GM23248 (cell line): ENCODE measurements around the gene SPOCK2. TPM values are rescaled to one million over a fixed set of nuclear protein-coding genes. Genes with fewer than 3 reads are reported as not detected.

Experiments used
- DNase-seq: peaks from one replicate; pipeline ENCODE4 v3.0.0-alpha.2; 2015
- H2AFZ ChIP-seq: fragments of 200-600 bp; sonication (generic); 2 replicates; pipeline ENCODE4 v1.6.1; 2016; ENCODE audit warnings: antibody characterized with exemption
- H3F3A ChIP-seq: fragments of 200-600 bp; sonication (generic); 2 replicates; pipeline ENCODE4 v1.6.1; 2016; ENCODE audit warnings: mild to moderate bottlenecking, antibody characterized with exemption, mixed run types; ENCODE audit not compliant: insufficient read depth
- H3K27ac ChIP-seq: fragments of 200-600 bp; sonication (generic); 2 replicates; pipeline ENCODE4 v1.5.1; 2016; ENCODE audit warnings: mild to moderate bottlenecking
- H3K27me3 ChIP-seq: fragments of 200-600 bp; sonication (generic); replicated peaks from 2 replicates; pipeline ENCODE4 v1.6.1; 2016; ENCODE audit warnings: mild to moderate bottlenecking; ENCODE audit not compliant: insufficient read depth
- H3K36me3 ChIP-seq: fragments of 200-600 bp; sonication (generic); 2 replicates; pipeline ENCODE4 v1.6.1; 2016; ENCODE audit warnings: low read depth, mild to moderate bottlenecking
- H3K4me1 ChIP-seq: fragments of 200-600 bp; sonication (generic); 2 replicates; pipeline ENCODE4 v1.6.1; 2016; ENCODE audit warnings: mild to moderate bottlenecking; ENCODE audit not compliant: insufficient read depth
- H3K4me2 ChIP-seq: fragments of 200-600 bp; sonication (generic); one replicate; pipeline ENCODE4 v1.6.1; 2016; ENCODE audit warnings: mild to moderate bottlenecking; ENCODE audit not compliant: unreplicated experiment
- H3K4me3 ChIP-seq: fragments of 200-600 bp; sonication (generic); 2 replicates; pipeline ENCODE4 v1.5.1; 2016; ENCODE audit warnings: mild to moderate bottlenecking
- H3K79me2 ChIP-seq: fragments of 200-600 bp; sonication (generic); 2 replicates; pipeline ENCODE4 v1.6.1; 2016; ENCODE audit warnings: mild to moderate bottlenecking; ENCODE audit not compliant: insufficient read depth
- H3K9ac ChIP-seq: fragments of 200-600 bp; sonication (generic); 2 replicates; pipeline ENCODE4 v1.6.1; 2016; ENCODE audit warnings: mild to moderate bottlenecking
- H3K9me2 ChIP-seq: fragments of 200-600 bp; sonication (generic); 2 replicates; pipeline ENCODE4 v1.6.1; 2016; ENCODE audit warnings: mixed run types, mild to moderate bottlenecking, moderate library complexity; ENCODE audit not compliant: insufficient read depth
- H3K9me3 ChIP-seq: fragments of 200-600 bp; sonication (generic); one replicate; pipeline ENCODE4 v1.6.1; 2017; ENCODE audit warnings: low read depth
- H4K20me1 ChIP-seq: fragments of 200-600 bp; sonication (generic); 2 replicates; pipeline ENCODE4 v1.6.0; 2016; ENCODE audit not compliant: insufficient read depth
- EZH2 ChIP-seq: fragments of 200-600 bp; sonication (generic); IDR thresholded peaks from 2 replicates; pipeline ENCODE4 v1.6.1; 2018; ENCODE audit warnings: antibody characterized with exemption, mild to moderate bottlenecking; ENCODE audit not compliant: insufficient read depth, poor library complexity, severe bottlenecking
- EZH2phosphoT487 ChIP-seq: fragments of 200-600 bp; sonication (generic); IDR thresholded peaks from 2 replicates; pipeline ENCODE4 v1.6.1; 2018; ENCODE audit warnings: antibody characterized with exemption, moderate library complexity, mild to moderate bottlenecking, low read depth; ENCODE audit not compliant: insufficient read depth
- WGBS, 2 experiments: methylation state at CpG; one replicate each; pipeline ENCODE4 v1.1.6; 2015 to 2017; ENCODE audit warnings: low lambda C conversion rate in 2 of 2, low coverage in 1 of 2; ENCODE audit errors: missing lambda C conversion rate in 2 of 2; 5-methylcytosine and 5-hydroxymethylcytosine counted together
- in situ Hi-C: fragments of 300-500 bp; cut with MboI; formaldehyde crosslinking; loops from 2 replicates; pipeline ENCODE4 v1.15.0; 2020
- polyA plus RNA-seq: library from polyadenylated mRNA; unstranded; fragments of >200 nt; fragmentation: Nextera tagmentation; extraction: Ambion mirVana; gene quantifications from 2 replicates; pipeline ENCODE4 v1.2.1, GENCODE V29; 2016
- total RNA-seq: library from RNA; depleted of rRNA; stranded (reverse); fragments of >200 nt; shearing (Covaris generic); gene quantifications from 2 replicates; pipeline ENCODE4 v1.2.3, GENCODE V29; 2014

The SPOCK2 gene
- total and polyA plus RNA-seq, 2 experiments from 2014 or later, result 0.04 TPM; not detected in 1

DNA sequence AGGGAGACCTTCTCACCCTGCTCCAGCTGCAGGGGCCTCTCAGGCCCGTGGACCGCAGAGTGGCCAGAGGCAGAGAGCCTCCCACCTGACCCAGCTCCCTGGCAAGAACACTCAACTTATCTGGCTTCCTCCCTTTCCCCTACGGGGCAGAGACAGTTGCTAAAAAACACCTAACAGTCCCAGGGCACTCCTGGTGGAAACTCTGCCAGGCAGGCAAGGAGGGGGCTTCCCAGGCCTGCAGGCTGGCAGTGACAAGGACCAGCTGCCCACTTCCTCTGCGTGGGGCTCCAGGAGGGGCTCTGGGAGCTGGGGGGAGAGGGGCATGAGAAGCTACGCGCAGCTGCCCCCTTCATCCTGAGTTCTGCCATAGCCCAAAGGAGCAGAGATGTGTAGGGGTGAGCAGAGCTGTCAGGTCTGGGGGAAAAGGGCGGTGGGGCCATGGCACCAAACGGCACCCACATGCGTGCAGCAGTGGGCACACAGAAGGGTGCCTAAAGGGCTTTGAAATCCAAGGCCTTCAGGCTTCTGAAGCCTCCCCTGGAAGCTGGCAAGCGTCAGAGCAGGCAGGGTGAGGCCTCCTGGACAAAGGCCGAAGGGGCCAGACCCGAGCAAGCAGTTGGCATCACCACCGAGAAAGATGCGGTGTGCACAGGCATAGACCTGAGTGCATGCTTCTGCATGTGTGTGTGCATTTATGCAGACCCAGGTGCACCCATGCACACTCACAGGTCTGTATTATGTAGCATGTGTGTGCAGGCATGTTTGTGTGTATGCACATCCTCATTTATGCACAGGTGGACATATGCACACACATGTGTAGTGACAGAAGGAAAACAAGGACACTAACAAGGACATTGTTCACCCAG lies 14.4 kb downstream of the SPOCK2 start:
- H4K20me1 ChIP-seq, result no peaks in the 10 kb centered on the region
- in situ Hi-C loops, result no loop called here
- no peaks in the 10 kb centered on the region for H3K36me3 ChIP-seq
- WGBS, 2 experiments, result 70% methylated on average over 12 to 14 of the region's 14 CpGs
- no peak overlapping the region for H3K4me2 ChIP-seq
- peaks cover 11% of the 10 kb centered on the region; the same call in 1 of the 2 replicates for H3K27me3 ChIP-seq
- no peak for DNase-seq
- H3K79me2 ChIP-seq, result no peaks in the 10 kb centered on the region
- no peaks in the 10 kb centered on the region for H3K9me2 ChIP-seq
- no peaks in the 10 kb centered on the region for H3F3A ChIP-seq
- H3K4me1 ChIP-seq, result no peaks in the 10 kb centered on the region
- TF ChIP-seq EZH2 (no peak), EZH2phosphoT487 (no peak)
- H3K27ac ChIP-seq, result no peak overlapping the region
- no peak overlapping the region for H2AFZ ChIP-seq
- H3K9ac ChIP-seq, result no peak overlapping the region
- H3K4me3 ChIP-seq, result no peak overlapping the region
- no peaks in the 10 kb centered on the region for H3K9me3 ChIP-seq

DNA sequence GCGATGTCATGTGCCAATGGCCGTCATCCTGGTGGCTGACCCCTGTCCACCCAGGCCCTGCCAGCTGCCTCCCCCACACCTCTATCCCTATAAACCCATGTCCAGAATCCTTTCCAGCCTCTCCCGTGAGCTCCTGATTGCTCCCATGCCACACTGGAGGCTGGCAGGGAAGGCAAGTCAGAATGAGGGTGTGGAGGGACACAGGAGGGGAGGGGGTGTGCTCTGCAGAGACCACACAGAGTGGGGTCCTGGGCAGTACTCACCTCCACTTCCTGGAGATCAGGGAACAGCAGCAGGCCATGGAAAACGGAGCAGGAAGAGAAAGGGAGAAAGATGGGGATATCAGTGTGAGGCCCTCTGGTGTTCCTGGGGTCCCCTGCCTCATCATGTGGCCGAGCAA lies 15.7 kb downstream of the SPOCK2 start:
- no peak overlapping the region for H3K27ac ChIP-seq
- in situ Hi-C loops, result no loop called here
- no peaks in the 10 kb centered on the region for H3K4me1 ChIP-seq
- TF ChIP-seq EZH2phosphoT487, result no peak
- no peak for TF ChIP-seq EZH2
- no peak overlapping the region for H3K9ac ChIP-seq
- no peaks in the 10 kb centered on the region for H3K9me2 ChIP-seq
- H3K9me3 ChIP-seq, result no peaks in the 10 kb centered on the region
- WGBS, 2 experiments, result 79 to 82% methylated on average over 5 of the region's 5 CpGs
- no peaks in the 10 kb centered on the region for H3K79me2 ChIP-seq
- no peak for DNase-seq
- no peaks in the 10 kb centered on the region for H3K36me3 ChIP-seq
- no peak overlapping the region for H2AFZ ChIP-seq
- H3F3A ChIP-seq, result no peaks in the 10 kb centered on the region
- no peak overlapping the region for H3K4me2 ChIP-seq
- no peaks in the 10 kb centered on the region for H4K20me1 ChIP-seq
- H3K4me3 ChIP-seq, result no peak overlapping the region
- peaks cover 11% of the 10 kb centered on the region; the same call in 1 of the 2 replicates for H3K27me3 ChIP-seq

DNA sequence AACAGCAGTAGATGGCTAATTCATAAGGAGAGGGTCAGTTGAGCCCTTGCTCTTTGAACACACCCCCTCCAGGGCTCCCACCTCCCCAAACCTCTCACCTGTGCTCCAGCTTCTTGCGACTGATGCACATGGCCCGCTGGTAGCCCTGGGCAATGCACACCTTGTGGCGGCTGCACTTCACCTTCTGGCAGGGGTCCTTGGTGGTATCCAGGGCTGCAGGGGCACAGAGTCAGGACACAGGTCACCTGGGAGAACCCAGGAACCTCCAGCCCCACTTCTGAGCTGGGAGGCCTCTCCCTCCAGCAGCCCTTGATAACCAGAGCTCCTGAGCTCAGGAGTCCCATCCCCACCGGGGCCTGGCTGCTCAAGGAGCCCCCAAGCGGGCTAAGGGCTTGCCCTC lies 16.3 kb downstream of the SPOCK2 start:
- peaks cover 11% of the 10 kb centered on the region; the same call in 1 of the 2 replicates for H3K27me3 ChIP-seq
- no peak overlapping the region for H2AFZ ChIP-seq
- no peaks in the 10 kb centered on the region for H3F3A ChIP-seq
- in situ Hi-C loops, result no loop called here
- no peaks in the 10 kb centered on the region for H4K20me1 ChIP-seq
- H3K27ac ChIP-seq, result no peak overlapping the region
- no peak overlapping the region for H3K9ac ChIP-seq
- no peak overlapping the region for H3K4me3 ChIP-seq
- no peak for TF ChIP-seq EZH2phosphoT487
- no peak for TF ChIP-seq EZH2
- no peaks in the 10 kb centered on the region for H3K9me2 ChIP-seq
- WGBS, 2 experiments, result 77 to 79% methylated on average over 5 of the region's 5 CpGs
- H3K9me3 ChIP-seq, result no peaks in the 10 kb centered on the region
- H3K36me3 ChIP-seq, result no peaks in the 10 kb centered on the region
- no peak for DNase-seq
- H3K4me1 ChIP-seq, result no peaks in the 10 kb centered on the region
- H3K4me2 ChIP-seq, result no peak overlapping the region
- H3K79me2 ChIP-seq, result no peaks in the 10 kb centered on the region

DNA sequence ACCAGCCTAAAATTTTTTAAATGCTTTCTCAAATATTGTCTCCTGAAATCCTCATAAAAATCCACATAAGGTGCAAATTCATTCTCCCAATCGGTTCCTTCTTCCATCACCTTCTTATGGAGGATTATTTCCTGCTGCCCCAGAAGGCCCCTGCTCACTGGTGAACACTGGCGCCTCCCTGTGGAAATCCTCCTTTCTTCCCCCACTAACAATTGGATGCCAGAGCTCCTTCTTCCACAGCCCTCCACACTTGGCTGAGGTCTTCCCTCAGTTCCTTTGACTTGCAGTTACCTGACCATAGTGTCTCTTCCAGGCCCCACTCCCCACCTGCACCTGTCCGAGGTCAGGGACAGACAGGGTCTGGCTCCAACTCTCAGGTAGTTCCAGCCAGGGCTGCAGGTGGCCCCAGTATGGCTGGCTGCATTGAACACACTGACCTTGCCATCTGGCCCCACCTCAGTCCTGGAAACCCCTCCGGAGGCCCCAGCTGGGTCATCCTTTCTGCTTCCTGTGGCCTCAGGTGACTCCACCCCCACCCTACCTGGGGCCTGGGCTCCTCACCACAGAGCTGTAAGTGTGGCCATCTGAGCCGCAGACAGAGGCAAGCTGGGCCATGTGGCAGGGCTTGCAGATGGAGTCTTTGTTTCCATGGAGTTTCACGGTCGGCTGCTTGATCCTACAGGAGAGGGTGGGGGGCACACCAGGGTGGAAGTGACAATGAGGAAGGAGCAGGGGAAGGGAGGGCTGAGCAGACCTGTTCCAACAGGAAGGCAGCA lies 18.4 kb downstream of the SPOCK2 start:
- Histone ChIP-seq H3K4me2 (no peak overlapping the region), H4K20me1 (no peaks in the 10 kb centered on the region)

More for the DNA sequence above, 18.4 kb downstream of the SPOCK2 start:
- Histone ChIP-seq H3K27me3 (no peaks in the 10 kb centered on the region), H3K9me3 (no peaks in the 10 kb centered on the region), H3K27ac (no peak overlapping the region), H3K79me2 (no peaks in the 10 kb centered on the region), H3K36me3 (no peaks in the 10 kb centered on the region), H3K4me1 (no peaks in the 10 kb centered on the region), H2AFZ (no peak overlapping the region), H3F3A (no peaks in the 10 kb centered on the region), H3K9me2 (no peaks in the 10 kb centered on the region), H3K4me3 (no peak overlapping the region), H3K9ac (no peak overlapping the region)
- peak; percentile 23 for DNase-seq
- in situ Hi-C loops, result no loop called here
- TF ChIP-seq EZH2, result no peak
- no peak for TF ChIP-seq EZH2phosphoT487
- WGBS, 2 experiments, result 72 to 75% methylated on average over 5 to 7 of the region's 7 CpGs
